ENCODE data around the gene TCF12. TPM values are rescaled to one million over a fixed set of nuclear protein-coding genes. Genes with fewer than 3 reads are reported as not detected.
A peak's percentile ranks its signal among the peaks of the same experiment; 100 is the strongest.

The TCF12 gene
- total RNA-seq, 1 donor from 2014 or later = 112 TPM

- TF ChIP-seq EZH2 (IDR thresholded peaks at IDR 0.05; ENCODE audit: insufficient read depth, low read length) (no peak), CTCF (IDR thresholded peaks at IDR 0.05; ENCODE audit: insufficient read depth, low read depth, low read length) (no peak)
These were observed 283.1 kb downstream of the TCF12 start for GRCh38 chr15:57201578-57201977.

GRCh38 chr15:57203906-57204305 lies 285.5 kb downstream of the TCF12 start:
- Histone ChIP-seq H3K4me1 (ENCODE audit: insufficient read depth, low read length) (no peaks in the 10 kb centered on the region), H2AFZ (ENCODE audit: low read depth, low read length) (no peak overlapping the region), H3K79me2 (ENCODE audit: insufficient read depth, low read length) (peaks cover 6% of the 10 kb centered on the region), H3K9ac (ENCODE audit: low read length) (no peak overlapping the region), H4K20me1 (ENCODE audit: insufficient read depth, low read length) (peaks cover 14% of the 10 kb centered on the region), H3K36me3 (ENCODE audit: insufficient read depth, low read length) (no peaks in the 10 kb centered on the region), H3K27me3 (ENCODE audit: insufficient read depth, low read length) (no peaks in the 10 kb centered on the region), H3K27ac (ENCODE audit: low read depth, low read length) (no peak overlapping the region), H3K4me2 (ENCODE audit: low read length) (no peak overlapping the region), H3K4me3 (ENCODE audit: insufficient read depth, low read depth, low read length) (no peak overlapping the region), H3K9me3 (ENCODE audit: insufficient read depth, low read depth, low read length) (no peaks in the 10 kb centered on the region)
- no peaks in the 10 kb centered on the region for H3K27me3 Mint-ChIP-seq (ENCODE audit: low read depth, unreplicated experiment)
- no peak overlapping the region for H3K4me3 Mint-ChIP-seq (ENCODE audit: unreplicated experiment)
- H3K36me3 Mint-ChIP-seq (ENCODE audit: low read depth, unreplicated experiment) = no peaks in the 10 kb centered on the region
- TF ChIP-seq CTCF (IDR thresholded peaks at IDR 0.05; ENCODE audit: insufficient read depth, low read depth, low read length) (no peak), EZH2 (IDR thresholded peaks at IDR 0.05; ENCODE audit: insufficient read depth, low read length) (no peak)
- no peaks in the 10 kb centered on the region for H3K9me3 Mint-ChIP-seq (ENCODE audit: unreplicated experiment)
- DNase-seq (ENCODE audit: low read depth) (no peak), FAIRE-seq (no peak)
- H3K27ac Mint-ChIP-seq (ENCODE audit: unreplicated experiment) = no peak overlapping the region
- peaks cover 5% of the 10 kb centered on the region for H3K4me1 Mint-ChIP-seq (ENCODE audit: low read depth, unreplicated experiment)

More at GRCh38 chr15:57201578-57201977, 283.1 kb downstream of the TCF12 start:
- Mint-ChIP-seq H3K36me3 (ENCODE audit: low read depth, unreplicated experiment) (no peaks in the 10 kb centered on the region), H3K4me3 (ENCODE audit: unreplicated experiment) (no peak overlapping the region), H3K4me1 (ENCODE audit: low read depth, unreplicated experiment) (peaks cover 7% of the 10 kb centered on the region), H3K27ac (ENCODE audit: unreplicated experiment) (no peak overlapping the region), H3K9me3 (ENCODE audit: unreplicated experiment) (no peaks in the 10 kb centered on the region), H3K27me3 (ENCODE audit: low read depth, unreplicated experiment) (no peaks in the 10 kb centered on the region)
- no peak overlapping the region for H3K27ac ChIP-seq (ENCODE audit: low read depth, low read length)
- FAIRE-seq (no peak), DNase-seq (ENCODE audit: low read depth) (no peak)
- peaks cover 6% of the 10 kb centered on the region for H3K79me2 ChIP-seq (ENCODE audit: insufficient read depth, low read length)
- peaks cover 30% of the 10 kb centered on the region for H4K20me1 ChIP-seq (ENCODE audit: insufficient read depth, low read length)
- no peak overlapping the region for H2AFZ ChIP-seq (ENCODE audit: low read depth, low read length)
- no peaks in the 10 kb centered on the region for H3K9me3 ChIP-seq (ENCODE audit: insufficient read depth, low read depth, low read length)
- H3K9ac ChIP-seq (ENCODE audit: low read length) = no peak overlapping the region
- no peaks in the 10 kb centered on the region for H3K36me3 ChIP-seq (ENCODE audit: insufficient read depth, low read length)
- no peak overlapping the region for H3K4me2 ChIP-seq (ENCODE audit: low read length)
- H3K4me1 ChIP-seq (ENCODE audit: insufficient read depth, low read length) = no peaks in the 10 kb centered on the region
- no peak overlapping the region for H3K4me3 ChIP-seq (ENCODE audit: insufficient read depth, low read depth, low read length)
- no peaks in the 10 kb centered on the region for H3K27me3 ChIP-seq (ENCODE audit: insufficient read depth, low read length)

- no peaks in the 10 kb centered on the region for H3K4me1 Mint-ChIP-seq (ENCODE audit: low read depth, unreplicated experiment)
- no peak for TF ChIP-seq EZH2 (IDR thresholded peaks at IDR 0.05; ENCODE audit: insufficient read depth, low read length)
- TF ChIP-seq CTCF (IDR thresholded peaks at IDR 0.05; ENCODE audit: insufficient read depth, low read depth, low read length) = no peak
- Histone ChIP-seq H3K4me2 (ENCODE audit: low read length) (no peak overlapping the region), H3K36me3 (ENCODE audit: insufficient read depth, low read length) (no peaks in the 10 kb centered on the region), H3K27ac (ENCODE audit: low read depth, low read length) (no peak overlapping the region), H3K9ac (ENCODE audit: low read length) (no peak overlapping the region), H4K20me1 (ENCODE audit: insufficient read depth, low read length) (peaks cover 17% of the 10 kb centered on the region), H3K4me3 (ENCODE audit: insufficient read depth, low read depth, low read length) (no peak overlapping the region), H2AFZ (ENCODE audit: low read depth, low read length) (no peak overlapping the region), H3K27me3 (ENCODE audit: insufficient read depth, low read length) (no peaks in the 10 kb centered on the region), H3K9me3 (ENCODE audit: insufficient read depth, low read depth, low read length) (no peaks in the 10 kb centered on the region), H3K4me1 (ENCODE audit: insufficient read depth, low read length) (no peaks in the 10 kb centered on the region), H3K79me2 (ENCODE audit: insufficient read depth, low read length) (peaks cover 6% of the 10 kb centered on the region)
- DNase-seq (ENCODE audit: low read depth) = no peak
- H3K27ac Mint-ChIP-seq (ENCODE audit: unreplicated experiment) = no peak overlapping the region
- H3K9me3 Mint-ChIP-seq (ENCODE audit: unreplicated experiment) = no peaks in the 10 kb centered on the region
- peak; percentile 23 for FAIRE-seq
- no peaks in the 10 kb centered on the region for H3K36me3 Mint-ChIP-seq (ENCODE audit: low read depth, unreplicated experiment)
- no peak overlapping the region for H3K4me3 Mint-ChIP-seq (ENCODE audit: unreplicated experiment)
- H3K27me3 Mint-ChIP-seq (ENCODE audit: low read depth, unreplicated experiment) = no peaks in the 10 kb centered on the region
These were observed 286.8 kb downstream of the TCF12 start for GRCh38 chr15:57205027-57205855.
